GM23338 (cell line): ENCODE data around the gene MAST4. TPM values are rescaled to one million over a fixed set of nuclear protein-coding genes. Genes with fewer than 3 reads are reported as not detected.

Experiments
- ATAC-seq: fragments of 200-7000 bp; cut with Tn5 transposase; 3 replicates; pipeline ENCODE4 v1.9.1; 2020
- DNase-seq: peaks from one replicate; pipeline ENCODE4 v3.0.0-alpha.2; 2015; ENCODE audit warnings: low spot score
- H2AFZ ChIP-seq: fragments of 200-600 bp; sonication (generic); 2 replicates; pipeline ENCODE4 v1.8.0; 2016; ENCODE audit warnings: antibody characterized with exemption, mild to moderate bottlenecking, moderate library complexity
- H3F3A ChIP-seq: fragments of 200-600 bp; sonication (generic); replicated peaks from 2 replicates; pipeline ENCODE4 v1.8.0; 2017; ENCODE audit warnings: antibody characterized with exemption, mixed run types, low read depth
- H3K27ac ChIP-seq: fragments of 200-600 bp; sonication (generic); 2 replicates; pipeline ENCODE4 v1.6.1; 2016; ENCODE audit warnings: low read depth
- H3K27me3 ChIP-seq: fragments of 200-600 bp; sonication (generic); 2 replicates; pipeline ENCODE4 v1.8.0; 2016; ENCODE audit warnings: mild to moderate bottlenecking, mixed run types, moderate library complexity; ENCODE audit not compliant: insufficient read depth
- H3K36me3 ChIP-seq: fragments of 200-600 bp; sonication (generic); 2 replicates; pipeline ENCODE4 v1.8.0; 2016; ENCODE audit warnings: mild to moderate bottlenecking; ENCODE audit not compliant: insufficient read depth
- H3K4me1 ChIP-seq: fragments of 200-600 bp; sonication (generic); 2 replicates; pipeline ENCODE4 v1.8.0; 2016; ENCODE audit warnings: mild to moderate bottlenecking, moderate library complexity; ENCODE audit not compliant: insufficient read depth
- H3K4me2 ChIP-seq: fragments of 200-600 bp; sonication (generic); 2 replicates; pipeline ENCODE4 v1.7.1; 2017; ENCODE audit warnings: mixed run types
- H3K4me3 ChIP-seq: fragments of 200-600 bp; sonication (generic); 2 replicates; pipeline ENCODE4 v1.6.1; 2016; ENCODE audit warnings: mixed run types
- H3K79me2 ChIP-seq: fragments of 200-600 bp; sonication (generic); replicated peaks from 2 replicates; pipeline ENCODE4 v1.8.0; 2017; ENCODE audit warnings: mild to moderate bottlenecking; ENCODE audit not compliant: insufficient read depth
- H3K9me2 ChIP-seq: fragments of 200-600 bp; sonication (generic); 2 replicates; pipeline ENCODE4 v1.8.0; 2017; ENCODE audit not compliant: insufficient read depth
- H4K20me1 ChIP-seq: fragments of 200-600 bp; sonication (generic); replicated peaks from 2 replicates; pipeline ENCODE4 v1.8.0; 2017; ENCODE audit warnings: mild to moderate bottlenecking; ENCODE audit not compliant: insufficient read depth
- H3K27ac Mint-ChIP-seq: 2 replicates; pipeline ENCODE4 v1.8.0; 2020; ENCODE audit warnings: inconsistent platforms, mild to moderate bottlenecking, moderate library complexity, mixed read lengths
- H3K27me3 Mint-ChIP-seq: 3 replicates; pipeline ENCODE4 v1.8.0; 2022; ENCODE audit warnings: low read depth, mild to moderate bottlenecking, moderate library complexity, mixed read lengths, inconsistent platforms; ENCODE audit not compliant: insufficient read depth, poor library complexity
- H3K36me3 Mint-ChIP-seq: 3 replicates; pipeline ENCODE4 v1.8.0; 2021; ENCODE audit warnings: low read depth, mild to moderate bottlenecking, inconsistent platforms, moderate library complexity, mixed read lengths
- H3K4me1 Mint-ChIP-seq: 3 replicates; pipeline ENCODE4 v1.8.0; 2020; ENCODE audit warnings: mild to moderate bottlenecking, inconsistent platforms, mixed read lengths
- H3K4me3 Mint-ChIP-seq: 3 replicates; pipeline ENCODE4 v1.8.0; 2021; ENCODE audit warnings: moderate library complexity, mild to moderate bottlenecking, inconsistent platforms, mixed read lengths
- H3K9me3 Mint-ChIP-seq: 3 replicates; pipeline ENCODE4 v1.8.0; 2020; ENCODE audit warnings: moderate library complexity, mild to moderate bottlenecking, inconsistent platforms, mixed read lengths
- CREB1 ChIP-seq: fragments of 250-450 bp; sonication (Bioruptor Pico); IDR thresholded peaks from 2 replicates; pipeline ENCODE4 v1.5.0; 2020; ENCODE audit warnings: low read depth, mild to moderate bottlenecking, moderate library complexity
- EZH2 ChIP-seq: fragments of 200-600 bp; sonication (generic); IDR thresholded peaks from one replicate; pipeline ENCODE4 v1.8.0; 2017; ENCODE audit warnings: antibody characterized with exemption, mild to moderate bottlenecking, low read depth; ENCODE audit not compliant: unreplicated experiment
- EZH2phosphoT487 ChIP-seq: fragments of 200-600 bp; sonication (generic); IDR thresholded peaks from one replicate; pipeline ENCODE4 v1.8.1; 2018; ENCODE audit warnings: antibody characterized with exemption; ENCODE audit not compliant: unreplicated experiment
- NANOG ChIP-seq: IDR thresholded peaks from 2 replicates; pipeline ENCODE4 v1.6.1; 2016; ENCODE audit warnings: antibody characterized with exemption, borderline replicate concordance
- POLR2AphosphoS5 ChIP-seq: IDR thresholded peaks from 2 replicates; pipeline ENCODE4 v1.6.1; 2016; ENCODE audit warnings: antibody characterized with exemption, low read depth
- STAT1 ChIP-seq: IDR thresholded peaks from one replicate; pipeline ENCODE4 v1.6.1; 2016; ENCODE audit warnings: antibody characterized with exemption; ENCODE audit not compliant: unreplicated experiment
- ZNF331 ChIP-seq: fragments of 250-450 bp; sonication (Bioruptor Pico); IDR thresholded peaks from 2 replicates; pipeline ENCODE4 v1.5.0; 2020; ENCODE audit warnings: low read depth, mild to moderate bottlenecking, moderate library complexity
- ZNF462 ChIP-seq: fragments of 250-450 bp; sonication (Bioruptor Pico); IDR thresholded peaks from 2 replicates; pipeline ENCODE4 v1.5.0; 2020; ENCODE audit warnings: mild to moderate bottlenecking, moderate library complexity
- polyA plus RNA-seq: library from polyadenylated mRNA; unstranded; fragments of >200 nt; fragmentation: Nextera tagmentation; extraction: Ambion mirVana; gene quantifications from 2 replicates; pipeline ENCODE4 v1.2.1, GENCODE V29; 2016
- total RNA-seq: library from RNA; depleted of rRNA; stranded (reverse); fragments of >200 nt; shearing (Covaris generic); gene quantifications from 2 replicates; pipeline ENCODE4 v1.2.3, GENCODE V29; 2014
- TF ChIP-seq, protein P1 (sequence below): IDR thresholded peaks from one replicate; pipeline ENCODE4 v1.6.1; 2018; ENCODE audit warnings: antibody characterized with exemption; ENCODE audit not compliant: unreplicated experiment
- TF ChIP-seq, protein P2 (sequence below): IDR thresholded peaks from 2 replicates; pipeline ENCODE4 v1.6.1; 2016; ENCODE audit warnings: antibody characterized with exemption
- TF ChIP-seq, protein P3 (sequence below), 2 experiments: fragments of 200-600 bp in 1 of 2; sonication (generic) in 1 of 2; conservative IDR thresholded peaks; 2 replicates each; pipeline versions ENCODE4 v1.5.1 to v1.6.1; 2016 to 2017; ENCODE audit warnings: antibody characterized with exemption in 2 of 2, low read depth in 2 of 2, mild to moderate bottlenecking in 2 of 2, moderate library complexity in 1 of 2

Gene MAST4
- total and polyA plus RNA-seq, 2 experiments from 2014 or later = 3.6 to 8.5 TPM

DNA sequence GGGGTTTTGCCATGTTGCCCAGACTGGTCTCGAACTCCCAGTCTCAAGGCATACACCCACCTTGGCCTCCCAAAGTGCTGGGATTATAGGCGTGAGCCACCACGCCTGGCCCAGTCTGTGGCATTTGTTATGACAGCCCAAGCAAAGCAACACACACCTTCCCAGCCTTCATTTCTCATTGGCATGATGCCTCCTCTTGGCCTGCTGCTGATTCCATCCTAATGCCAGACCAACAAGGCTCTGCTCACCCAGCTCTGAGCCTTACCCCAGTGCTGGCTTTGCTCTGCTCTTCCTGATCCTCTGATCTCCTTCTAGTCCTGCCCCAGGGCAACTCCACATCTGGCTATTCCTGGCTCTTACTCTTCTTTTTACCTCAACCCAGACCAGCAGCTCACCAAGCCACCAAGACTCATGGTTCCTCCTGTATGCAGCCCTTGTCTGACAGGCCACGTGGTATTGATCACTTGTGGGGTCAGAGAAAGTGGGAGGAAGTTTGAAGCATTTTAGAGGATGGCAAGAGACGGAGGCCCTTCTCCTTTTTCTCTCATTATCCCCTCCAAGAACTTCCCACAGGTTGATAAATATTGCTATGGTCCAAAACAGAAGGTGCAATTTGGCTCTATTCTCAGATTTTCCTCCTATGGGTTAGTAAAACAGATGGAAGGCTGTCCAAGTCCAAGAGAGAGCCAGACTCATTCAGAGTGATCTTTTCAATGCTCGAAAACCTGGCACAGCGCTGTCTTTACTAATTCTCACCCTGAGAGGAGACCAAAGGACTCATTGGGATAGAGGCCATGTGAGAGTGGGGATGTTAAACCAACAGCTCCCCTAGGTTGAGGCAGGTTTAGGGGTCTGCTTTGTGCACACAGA, 599.4 kb downstream of the MAST4 start:
- Histone ChIP-seq H3K36me3 (no peaks in the 10 kb centered on the region), H3K79me2 (no peaks in the 10 kb centered on the region), H4K20me1 (no peaks in the 10 kb centered on the region), H2AFZ (no peak overlapping the region), H3K4me1 (0 out of 2 replicates have a peak, but pooled peaks cover 6% of the 10 kb centered on the region), H3K4me2 (no peak overlapping the region), H3F3A (no peaks in the 10 kb centered on the region), H3K27ac (no peak overlapping the region), H3K4me3 (no peak overlapping the region), H3K9me2 (peaks cover 4% of the 10 kb centered on the region; the same call in 1 of the 2 replicates), H3K27me3 (no peaks in the 10 kb centered on the region)
- Mint-ChIP-seq H3K27ac (no peak overlapping the region), H3K36me3 (peaks cover 6% of the 10 kb centered on the region; the same call in 2 of the 3 replicates), H3K9me3 (peaks cover 9% of the 10 kb centered on the region), H3K4me1 (peaks cover 4% of the 10 kb centered on the region), H3K4me3 (no peak overlapping the region), H3K27me3 (peaks cover 5% of the 10 kb centered on the region)
- TF ChIP-seq, protein P1, sequence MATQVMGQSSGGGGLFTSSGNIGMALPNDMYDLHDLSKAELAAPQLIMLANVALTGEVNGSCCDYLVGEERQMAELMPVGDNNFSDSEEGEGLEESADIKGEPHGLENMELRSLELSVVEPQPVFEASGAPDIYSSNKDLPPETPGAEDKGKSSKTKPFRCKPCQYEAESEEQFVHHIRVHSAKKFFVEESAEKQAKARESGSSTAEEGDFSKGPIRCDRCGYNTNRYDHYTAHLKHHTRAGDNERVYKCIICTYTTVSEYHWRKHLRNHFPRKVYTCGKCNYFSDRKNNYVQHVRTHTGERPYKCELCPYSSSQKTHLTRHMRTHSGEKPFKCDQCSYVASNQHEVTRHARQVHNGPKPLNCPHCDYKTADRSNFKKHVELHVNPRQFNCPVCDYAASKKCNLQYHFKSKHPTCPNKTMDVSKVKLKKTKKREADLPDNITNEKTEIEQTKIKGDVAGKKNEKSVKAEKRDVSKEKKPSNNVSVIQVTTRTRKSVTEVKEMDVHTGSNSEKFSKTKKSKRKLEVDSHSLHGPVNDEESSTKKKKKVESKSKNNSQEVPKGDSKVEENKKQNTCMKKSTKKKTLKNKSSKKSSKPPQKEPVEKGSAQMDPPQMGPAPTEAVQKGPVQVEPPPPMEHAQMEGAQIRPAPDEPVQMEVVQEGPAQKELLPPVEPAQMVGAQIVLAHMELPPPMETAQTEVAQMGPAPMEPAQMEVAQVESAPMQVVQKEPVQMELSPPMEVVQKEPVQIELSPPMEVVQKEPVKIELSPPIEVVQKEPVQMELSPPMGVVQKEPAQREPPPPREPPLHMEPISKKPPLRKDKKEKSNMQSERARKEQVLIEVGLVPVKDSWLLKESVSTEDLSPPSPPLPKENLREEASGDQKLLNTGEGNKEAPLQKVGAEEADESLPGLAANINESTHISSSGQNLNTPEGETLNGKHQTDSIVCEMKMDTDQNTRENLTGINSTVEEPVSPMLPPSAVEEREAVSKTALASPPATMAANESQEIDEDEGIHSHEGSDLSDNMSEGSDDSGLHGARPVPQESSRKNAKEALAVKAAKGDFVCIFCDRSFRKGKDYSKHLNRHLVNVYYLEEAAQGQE = no peak
- TF ChIP-seq ZNF331 (CRISPR knock-in tag) (no peak), CREB1 (CRISPR knock-in tag) (no peak), POLR2AphosphoS5 (no peak), STAT1 (no peak), EZH2phosphoT487 (no peak), EZH2 (no peak), ZNF462 (no peak), NANOG (no peak)
- TF ChIP-seq, protein P2, sequence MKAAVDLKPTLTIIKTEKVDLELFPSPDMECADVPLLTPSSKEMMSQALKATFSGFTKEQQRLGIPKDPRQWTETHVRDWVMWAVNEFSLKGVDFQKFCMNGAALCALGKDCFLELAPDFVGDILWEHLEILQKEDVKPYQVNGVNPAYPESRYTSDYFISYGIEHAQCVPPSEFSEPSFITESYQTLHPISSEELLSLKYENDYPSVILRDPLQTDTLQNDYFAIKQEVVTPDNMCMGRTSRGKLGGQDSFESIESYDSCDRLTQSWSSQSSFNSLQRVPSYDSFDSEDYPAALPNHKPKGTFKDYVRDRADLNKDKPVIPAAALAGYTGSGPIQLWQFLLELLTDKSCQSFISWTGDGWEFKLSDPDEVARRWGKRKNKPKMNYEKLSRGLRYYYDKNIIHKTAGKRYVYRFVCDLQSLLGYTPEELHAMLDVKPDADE = no peak
- TF ChIP-seq, protein P3, sequence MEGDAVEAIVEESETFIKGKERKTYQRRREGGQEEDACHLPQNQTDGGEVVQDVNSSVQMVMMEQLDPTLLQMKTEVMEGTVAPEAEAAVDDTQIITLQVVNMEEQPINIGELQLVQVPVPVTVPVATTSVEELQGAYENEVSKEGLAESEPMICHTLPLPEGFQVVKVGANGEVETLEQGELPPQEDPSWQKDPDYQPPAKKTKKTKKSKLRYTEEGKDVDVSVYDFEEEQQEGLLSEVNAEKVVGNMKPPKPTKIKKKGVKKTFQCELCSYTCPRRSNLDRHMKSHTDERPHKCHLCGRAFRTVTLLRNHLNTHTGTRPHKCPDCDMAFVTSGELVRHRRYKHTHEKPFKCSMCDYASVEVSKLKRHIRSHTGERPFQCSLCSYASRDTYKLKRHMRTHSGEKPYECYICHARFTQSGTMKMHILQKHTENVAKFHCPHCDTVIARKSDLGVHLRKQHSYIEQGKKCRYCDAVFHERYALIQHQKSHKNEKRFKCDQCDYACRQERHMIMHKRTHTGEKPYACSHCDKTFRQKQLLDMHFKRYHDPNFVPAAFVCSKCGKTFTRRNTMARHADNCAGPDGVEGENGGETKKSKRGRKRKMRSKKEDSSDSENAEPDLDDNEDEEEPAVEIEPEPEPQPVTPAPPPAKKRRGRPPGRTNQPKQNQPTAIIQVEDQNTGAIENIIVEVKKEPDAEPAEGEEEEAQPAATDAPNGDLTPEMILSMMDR (conservative IDR thresholded peaks at IDR 0.05; ENCODE audit: low read depth in 2 of 2) = no peak
- no peak for ATAC-seq
- DNase-seq = no peak
